CD4-positive, alpha-beta memory T cell (primary cell): ENCODE results near the gene OPN5. TPM values are rescaled to one million over a fixed set of nuclear protein-coding genes. Genes with fewer than 3 reads are reported as not detected.

Source experiments
- polyA plus RNA-seq, 2 donors: library from polyadenylated mRNA; unstranded; fragments of 300-500 nt; fragmentation: Illumina TruSeq; gene quantifications; one replicate each; pipeline ENCODE4 v1.2.3, GENCODE V29; 2021
- total RNA-seq, 2 experiments: library from RNA; stranded (reverse); gene quantifications; one replicate each; pipeline ENCODE4 v1.2.3, GENCODE V29; 2021

OPN5 gene
- total and polyA plus RNA-seq, 4 experiments from 2014 or later, result not detected

Other genes starting within 250 kb of the OPN5 start
- gene ADGRF4, start 83.5 kb upstream of the OPN5 start, total RNA-seq, result not detected
- gene ADGRF4, start 83.5 kb upstream of the OPN5 start, polyA plus RNA-seq, result not detected